SK-N-SH (cell line): ENCODE data around the gene TTLL6.

Source experiments
- CHD2 ChIP-seq: fragments of 150-350 bp; IDR thresholded peaks from 2 replicates; pipeline ENCODE4 v1.6.1; 2018; ENCODE audit warnings: low read length; ENCODE audit not compliant: partially characterized antibody
- EP300 ChIP-seq, 2 experiments: IDR thresholded peaks; 2 replicates each; pipeline versions ENCODE4 v1.4.0 to v1.6.1; 2012; ENCODE audit warnings: borderline replicate concordance in 1 of 2, low read depth in 1 of 2, low read length in 1 of 2
- FOXJ3 ChIP-seq: sonication (generic); formaldehyde crosslinking; IDR thresholded peaks from 2 replicates; pipeline ENCODE4 v1.5.1; 2020; ENCODE audit warnings: mild to moderate bottlenecking, missing genetic modification reagents
- GABPA ChIP-seq: IDR thresholded peaks from 2 replicates; pipeline ENCODE4 v1.4.0; 2012; ENCODE audit warnings: low read depth, mild to moderate bottlenecking
- REST ChIP-seq: IDR thresholded peaks from 2 replicates; pipeline ENCODE4 v1.6.1; 2012; ENCODE audit warnings: mild to moderate bottlenecking, low read depth, low read length, moderate library complexity
- SMC3 ChIP-seq: IDR thresholded peaks from 2 replicates; pipeline ENCODE4 v1.6.1; 2012; ENCODE audit warnings: low read depth, low read length, improper control_type of control experiment
- TF ChIP-seq, protein P1 (sequence below): fragments of 200-600 bp; sonication (generic); IDR thresholded peaks from 2 replicates; pipeline ENCODE4 v1.6.1; 2017; ENCODE audit warnings: antibody characterized with exemption, mild to moderate bottlenecking, moderate library complexity
- TF ChIP-seq, protein P2 (sequence below): fragments of 150-350 bp; IDR thresholded peaks from 2 replicates; pipeline ENCODE4 v1.6.1; 2017; ENCODE audit warnings: antibody characterized with exemption, low read length, low read depth, borderline replicate concordance

DNA sequence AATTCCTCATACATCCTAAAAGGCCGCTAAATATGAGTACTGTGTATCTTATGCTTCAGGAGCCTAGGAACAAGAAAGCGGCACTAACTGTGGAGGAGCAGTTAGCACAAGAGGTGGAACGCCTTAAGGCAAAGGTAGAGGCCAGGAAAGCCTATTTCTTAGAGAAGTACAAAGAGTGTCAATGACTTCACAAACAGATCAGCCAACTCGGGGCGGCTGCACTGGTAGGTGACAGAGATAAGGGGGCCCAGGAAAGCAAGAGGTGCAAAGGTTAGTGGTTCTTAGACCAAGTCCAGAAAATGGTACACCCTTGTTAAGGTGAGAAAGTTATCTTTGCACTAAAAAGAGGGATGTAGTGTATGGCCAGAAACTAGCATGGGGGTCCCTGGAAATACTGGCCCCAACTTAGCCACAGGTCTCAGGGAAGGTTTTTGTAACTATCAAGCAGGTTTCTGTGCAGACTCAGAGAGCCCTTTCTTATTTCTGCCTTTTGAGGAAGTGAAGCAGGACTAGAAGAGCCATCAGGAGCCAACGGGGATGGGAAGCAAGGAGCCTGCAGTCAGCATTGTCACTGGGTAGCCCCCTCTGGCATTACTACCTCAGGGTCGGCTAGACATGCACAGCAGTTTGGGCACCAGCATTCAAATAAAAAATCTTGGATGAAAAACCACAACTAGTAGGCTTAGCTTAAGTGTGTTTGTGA is 37.9 kb upstream of the TTLL6 start:
- TF ChIP-seq FOXJ3 (CRISPR knock-in tag) (no peak), CHD2 (no peak), SMC3 (no peak), GABPA (no peak), REST (no peak), EP300 (IDR thresholded peaks at IDR 0.05; ENCODE audit: borderline replicate concordance in 1 of 2, low read depth in 1 of 2, low read length in 1 of 2) (no peak)
- TF ChIP-seq, protein P1, sequence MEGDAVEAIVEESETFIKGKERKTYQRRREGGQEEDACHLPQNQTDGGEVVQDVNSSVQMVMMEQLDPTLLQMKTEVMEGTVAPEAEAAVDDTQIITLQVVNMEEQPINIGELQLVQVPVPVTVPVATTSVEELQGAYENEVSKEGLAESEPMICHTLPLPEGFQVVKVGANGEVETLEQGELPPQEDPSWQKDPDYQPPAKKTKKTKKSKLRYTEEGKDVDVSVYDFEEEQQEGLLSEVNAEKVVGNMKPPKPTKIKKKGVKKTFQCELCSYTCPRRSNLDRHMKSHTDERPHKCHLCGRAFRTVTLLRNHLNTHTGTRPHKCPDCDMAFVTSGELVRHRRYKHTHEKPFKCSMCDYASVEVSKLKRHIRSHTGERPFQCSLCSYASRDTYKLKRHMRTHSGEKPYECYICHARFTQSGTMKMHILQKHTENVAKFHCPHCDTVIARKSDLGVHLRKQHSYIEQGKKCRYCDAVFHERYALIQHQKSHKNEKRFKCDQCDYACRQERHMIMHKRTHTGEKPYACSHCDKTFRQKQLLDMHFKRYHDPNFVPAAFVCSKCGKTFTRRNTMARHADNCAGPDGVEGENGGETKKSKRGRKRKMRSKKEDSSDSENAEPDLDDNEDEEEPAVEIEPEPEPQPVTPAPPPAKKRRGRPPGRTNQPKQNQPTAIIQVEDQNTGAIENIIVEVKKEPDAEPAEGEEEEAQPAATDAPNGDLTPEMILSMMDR, result no peak
- TF ChIP-seq, protein P2, sequence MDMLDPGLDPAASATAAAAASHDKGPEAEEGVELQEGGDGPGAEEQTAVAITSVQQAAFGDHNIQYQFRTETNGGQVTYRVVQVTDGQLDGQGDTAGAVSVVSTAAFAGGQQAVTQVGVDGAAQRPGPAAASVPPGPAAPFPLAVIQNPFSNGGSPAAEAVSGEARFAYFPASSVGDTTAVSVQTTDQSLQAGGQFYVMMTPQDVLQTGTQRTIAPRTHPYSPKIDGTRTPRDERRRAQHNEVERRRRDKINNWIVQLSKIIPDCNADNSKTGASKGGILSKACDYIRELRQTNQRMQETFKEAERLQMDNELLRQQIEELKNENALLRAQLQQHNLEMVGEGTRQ, result no peak
